IMR-90 (cell line): Measurements from ENCODE around the gene TMC1. TPM values are rescaled to one million over a fixed set of nuclear protein-coding genes. Genes with fewer than 3 reads are reported as not detected.

Experiments
- ATAC-seq: fragments of 200-7000 bp; cut with Tn5 transposase; 2 replicates; pipeline ENCODE4 v1.9.1; 2020; ENCODE audit warnings: low read depth, mild to moderate bottlenecking, moderate library complexity
- BruUV-seq: library from RNA; stranded (reverse); fragments of 400-500 nt; replicated peaks from 2 replicates; lab custom pipeline; 2021; lab: Mats Ljungman, UMichigan
- CTCF ChIA-PET: fragments of 300-600 bp; formaldehyde crosslinking; extraction: SDS; loops from one replicate; lab custom pipeline; 2021; ENCODE audit warnings: antibody characterized with exemption; lab: Yijun Ruan, JAX
- POLR2A ChIA-PET: fragments of 300-600 bp; sonication (Branson Sonifier 250); formaldehyde crosslinking; loops from one replicate; lab custom pipeline; 2022; ENCODE audit warnings: antibody characterized with exemption; ENCODE audit not compliant: unreplicated experiment; lab: Charles Lee
- DNase-seq: peaks from one replicate; pipeline ENCODE4 v3.0.0; 2013
- H2AFZ ChIP-seq: replicated peaks from 2 replicates; pipeline ENCODE3; 2013; ENCODE audit warnings: low read length, mild to moderate bottlenecking; ENCODE audit not compliant: poor library complexity
- H2AK5ac ChIP-seq: 2 replicates; pipeline ENCODE4 v1.6.1; 2013; ENCODE audit warnings: low read depth, low read length, inconsistent platforms
- H2AK9ac ChIP-seq: replicated peaks from 2 replicates; pipeline ENCODE3; 2013; ENCODE audit warnings: mild to moderate bottlenecking, low read depth, low read length, moderate library complexity; ENCODE audit not compliant: poor library complexity
- H2BK120ac ChIP-seq: 2 replicates; pipeline ENCODE4 v1.6.1; 2013; ENCODE audit warnings: low read depth, low read length, inconsistent platforms
- H2BK15ac ChIP-seq: 3 replicates; pipeline ENCODE4 v1.6.1; 2013; ENCODE audit warnings: low read depth, low read length, inconsistent platforms
- H2BK20ac ChIP-seq: 2 replicates; pipeline ENCODE4 v1.6.1; 2013; ENCODE audit warnings: low read depth, mild to moderate bottlenecking, inconsistent platforms, low read length, moderate library complexity
- H2BK5ac ChIP-seq: 2 replicates; pipeline ENCODE4 v1.6.1; 2013; ENCODE audit warnings: mild to moderate bottlenecking, low read depth, low read length, inconsistent platforms; ENCODE audit not compliant: poor library complexity, severe bottlenecking
- H3K14ac ChIP-seq: replicated peaks from 2 replicates; pipeline ENCODE4 v1.6.1; 2013; ENCODE audit warnings: low read depth, low read length, inconsistent platforms
- H3K18ac ChIP-seq: 2 replicates; pipeline ENCODE4 v1.6.1; 2013; ENCODE audit warnings: low read depth, low read length, control low read depth
- H3K23ac ChIP-seq: 2 replicates; pipeline ENCODE4 v1.6.1; 2013; ENCODE audit warnings: low read depth, low read length, inconsistent platforms
- H3K27ac ChIP-seq: 2 replicates; pipeline ENCODE4 v1.5.1; 2013; ENCODE audit warnings: mild to moderate bottlenecking, control low read depth, low read length; ENCODE audit not compliant: insufficient read depth
- H3K27me3 ChIP-seq: 2 replicates; pipeline ENCODE4 v1.6.1; 2013; ENCODE audit warnings: low read length; ENCODE audit not compliant: control insufficient read depth, insufficient read depth
- H3K36me3 ChIP-seq: 2 replicates; pipeline ENCODE4 v1.6.1; 2013; ENCODE audit warnings: low read length, mixed read lengths; ENCODE audit not compliant: control insufficient read depth, insufficient read depth
- H3K4ac ChIP-seq: 2 replicates; pipeline ENCODE4 v1.6.1; 2013; ENCODE audit warnings: low read depth, low read length, inconsistent platforms
- H3K4me1 ChIP-seq: 2 replicates; pipeline ENCODE4 v1.6.1; 2013; ENCODE audit warnings: low read length, mixed read lengths; ENCODE audit not compliant: control insufficient read depth, insufficient read depth
- H3K4me2 ChIP-seq: 2 replicates; pipeline ENCODE4 v1.6.1; 2013; ENCODE audit warnings: low read depth, mild to moderate bottlenecking, control low read depth, low read length, moderate library complexity
- H3K4me3 ChIP-seq: 2 replicates; pipeline ENCODE4 v1.5.1; 2013; ENCODE audit warnings: low read depth, mild to moderate bottlenecking, control low read depth, low read length, moderate library complexity; ENCODE audit not compliant: insufficient read depth
- H3K56ac ChIP-seq: 2 replicates; pipeline ENCODE4 v1.6.1; 2013; ENCODE audit warnings: low read length, inconsistent platforms; ENCODE audit not compliant: insufficient read depth; ENCODE audit errors: extremely low read depth
- H3K79me1 ChIP-seq, 2 experiments: 2 replicates each; pipeline ENCODE4 v1.6.1; 2013; ENCODE audit warnings: low read length in 2 of 2, inconsistent platforms in 1 of 2, low read depth in 1 of 2
- H3K9ac ChIP-seq: 2 replicates; pipeline ENCODE4 v1.6.1; 2013; ENCODE audit warnings: low read depth, low read length, control low read depth
- H3K9me1 ChIP-seq: 2 replicates; pipeline ENCODE4 v1.6.1; 2013; ENCODE audit warnings: low read length, inconsistent platforms; ENCODE audit not compliant: insufficient read depth
- H3K9me3 ChIP-seq: 2 replicates; pipeline ENCODE4 v1.6.1; 2013; ENCODE audit warnings: low read length; ENCODE audit not compliant: control insufficient read depth, insufficient read depth
- H4K20me1 ChIP-seq: 2 replicates; pipeline ENCODE4 v1.6.1; 2013; ENCODE audit warnings: low read length, inconsistent platforms; ENCODE audit not compliant: insufficient read depth
- H4K5ac ChIP-seq: 2 replicates; pipeline ENCODE4 v1.6.1; 2013; ENCODE audit warnings: mild to moderate bottlenecking, low read depth, low read length, control low read depth
- H4K8ac ChIP-seq, 2 experiments: 2 replicates each; pipeline ENCODE4 v1.6.1; 2013; ENCODE audit warnings: low read depth in 2 of 2, low read length in 2 of 2, control low read depth in 1 of 2, inconsistent platforms in 1 of 2
- H4K91ac ChIP-seq: 2 replicates; pipeline ENCODE4 v1.6.1; 2013; ENCODE audit warnings: low read depth, low read length, inconsistent platforms; ENCODE audit not compliant: insufficient read depth
- FOS ChIP-seq: fragments of 150-350 bp; IDR thresholded peaks from 2 replicates; pipeline ENCODE4 v1.6.1; 2016; ENCODE audit warnings: low read depth, low read length
- MAFK ChIP-seq: IDR thresholded peaks from 2 replicates; pipeline ENCODE4 v1.6.1; 2012; ENCODE audit warnings: low read depth, low read length, improper control_type of control experiment
- MXI1 ChIP-seq: IDR thresholded peaks from 2 replicates; pipeline ENCODE4 v1.6.1; 2012; ENCODE audit warnings: low read depth, mild to moderate bottlenecking, low read length, moderate library complexity, borderline replicate concordance
- NFE2L2 ChIP-seq: fragments of 150-350 bp; IDR thresholded peaks from 2 replicates; pipeline ENCODE4 v1.6.1; 2016; ENCODE audit warnings: low read depth, mild to moderate bottlenecking, low read length
- POLR2A ChIP-seq: IDR thresholded peaks from 2 replicates; pipeline ENCODE4 v1.6.1; 2012; ENCODE audit warnings: mild to moderate bottlenecking, low read depth, low read length
- RAD21 ChIP-seq: IDR thresholded peaks from 2 replicates; pipeline ENCODE4 v1.6.1; 2012; ENCODE audit warnings: low read length, improper control_type of control experiment
- WGBS, 2 experiments: methylation state at CpG; one replicate each; pipeline versions ENCODE4 v1.1.5 to v1.1.7; 2013; ENCODE audit warnings: missing lambda C conversion rate in 2 of 2; ENCODE audit not compliant: insufficient read length in 1 of 2; ENCODE audit errors: extremely low coverage in 2 of 2; 5-methylcytosine and 5-hydroxymethylcytosine counted together
- dilution Hi-C: fragments of 300-500 bp; cut with HindIII; formaldehyde crosslinking; loops from one replicate; pipeline ENCODE4 v1.14.3; 2018; ENCODE audit warnings: low sequenced_read_pairs; ENCODE audit not compliant: unreplicated experiment
- in situ Hi-C: fragments of 300-500 bp; cut with MboI; formaldehyde crosslinking; loops from 3 replicates; pipeline ENCODE4 v1.14.3; 2019; ENCODE audit warnings: low sequenced_read_pairs, inconsistent platforms, mixed read lengths
- intact Hi-C: fragments of 100-400 bp; cut with micrococcal nuclease; formaldehyde crosslinking; loops from 2 replicates; pipeline ENCODE4 v1.10.0; 2022
- polyA plus RNA-seq, 3 experiments: library from polyadenylated mRNA; depleted of rRNA; stranded (reverse); fragments of >200 nt; gene quantifications; 2 replicates each; pipeline ENCODE4 v1.2.3, GENCODE V29; 2012; ENCODE audit warnings: low replicate concordance in 1 of 3
- total RNA-seq: library from RNA; depleted of rRNA; stranded (reverse); fragments of >200 nt; gene quantifications from 2 replicates; pipeline ENCODE4 v1.2.3, GENCODE V29; 2012
- TF ChIP-seq, protein P1 (sequence below): conservative IDR thresholded peaks from 2 replicates; pipeline ENCODE4 v1.5.1; 2012; ENCODE audit warnings: mild to moderate bottlenecking, low read depth, low read length, improper control_type of control experiment

Gene TMC1
- total and polyA plus RNA-seq, 2 of the 4 experiments (the other 2 are of a cell fraction), result not detected

DNA sequence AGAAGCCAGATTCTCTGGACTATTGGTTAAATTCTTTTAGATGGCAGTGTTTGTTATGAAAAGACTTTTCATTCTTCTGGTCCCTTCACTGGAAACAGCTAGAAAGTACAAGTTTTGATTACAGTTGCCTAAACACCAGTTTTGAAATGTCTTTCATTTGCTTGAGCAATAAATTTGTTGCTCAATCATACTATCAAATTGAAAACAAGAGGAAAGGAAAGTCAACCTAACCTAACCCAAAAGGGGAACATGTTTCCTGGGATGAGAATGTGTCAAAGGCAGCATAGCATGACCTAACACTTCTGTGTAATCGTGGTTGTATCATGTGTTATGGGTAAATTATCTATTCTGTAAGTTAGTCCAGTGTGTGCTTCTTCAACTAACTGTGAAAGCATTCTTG lies 213.2 kb downstream of the TMC1 start:
- no peak overlapping the region for H4K91ac ChIP-seq
- no peak overlapping the region for H3K18ac ChIP-seq
- H3K14ac ChIP-seq, result no peak overlapping the region
- POLR2A ChIA-PET, result no interaction called here
- CTCF ChIA-PET, result no interaction called here
- H3K9me3 ChIP-seq, result no peaks in the 10 kb centered on the region
- H3K4me1 ChIP-seq, result no peaks in the 10 kb centered on the region
- H3K56ac ChIP-seq, result no peak overlapping the region
- H3K4ac ChIP-seq, result no peak overlapping the region
- DNase-seq (no peak), ATAC-seq (no peak)
- BruUV-seq, result no TSS peak
- H2BK20ac ChIP-seq, result no peak overlapping the region
- H3K4me3 ChIP-seq, result no peak overlapping the region
- in situ Hi-C loops (no loop called here), dilution Hi-C loops (no loop called here), intact Hi-C loops (no loop called here)
- no CpG with 5 or more reads among the region's 1 CpG for WGBS, 2 experiments
- no peak overlapping the region for H2BK5ac ChIP-seq
- no peaks in the 10 kb centered on the region for H3K9me1 ChIP-seq
- H3K36me3 ChIP-seq, result no peaks in the 10 kb centered on the region
- H2AK9ac ChIP-seq, result no peak overlapping the region
- H2AFZ ChIP-seq, result no peak overlapping the region
- no peak overlapping the region for H4K5ac ChIP-seq
- TF ChIP-seq FOS, result no peak
- TF ChIP-seq, protein P1, sequence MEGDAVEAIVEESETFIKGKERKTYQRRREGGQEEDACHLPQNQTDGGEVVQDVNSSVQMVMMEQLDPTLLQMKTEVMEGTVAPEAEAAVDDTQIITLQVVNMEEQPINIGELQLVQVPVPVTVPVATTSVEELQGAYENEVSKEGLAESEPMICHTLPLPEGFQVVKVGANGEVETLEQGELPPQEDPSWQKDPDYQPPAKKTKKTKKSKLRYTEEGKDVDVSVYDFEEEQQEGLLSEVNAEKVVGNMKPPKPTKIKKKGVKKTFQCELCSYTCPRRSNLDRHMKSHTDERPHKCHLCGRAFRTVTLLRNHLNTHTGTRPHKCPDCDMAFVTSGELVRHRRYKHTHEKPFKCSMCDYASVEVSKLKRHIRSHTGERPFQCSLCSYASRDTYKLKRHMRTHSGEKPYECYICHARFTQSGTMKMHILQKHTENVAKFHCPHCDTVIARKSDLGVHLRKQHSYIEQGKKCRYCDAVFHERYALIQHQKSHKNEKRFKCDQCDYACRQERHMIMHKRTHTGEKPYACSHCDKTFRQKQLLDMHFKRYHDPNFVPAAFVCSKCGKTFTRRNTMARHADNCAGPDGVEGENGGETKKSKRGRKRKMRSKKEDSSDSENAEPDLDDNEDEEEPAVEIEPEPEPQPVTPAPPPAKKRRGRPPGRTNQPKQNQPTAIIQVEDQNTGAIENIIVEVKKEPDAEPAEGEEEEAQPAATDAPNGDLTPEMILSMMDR, result no peak
- no peak for TF ChIP-seq MXI1
- TF ChIP-seq NFE2L2, result no peak
- TF ChIP-seq MAFK, result no peak
- TF ChIP-seq POLR2A, result no peak
- TF ChIP-seq RAD21, result no peak
- H3K27me3 ChIP-seq, result 0 out of 2 replicates have a peak, but pooled peaks cover 1% of the 10 kb centered on the region
- no peak overlapping the region for H2BK120ac ChIP-seq
- no peaks in the 10 kb centered on the region for H3K79me1 ChIP-seq
- H3K4me2 ChIP-seq, result no peak overlapping the region
- no peak overlapping the region for H2BK15ac ChIP-seq
- H3K9ac ChIP-seq, result no peak overlapping the region
- H4K20me1 ChIP-seq, result no peaks in the 10 kb centered on the region
- no peak overlapping the region for H4K8ac ChIP-seq
- H3K23ac ChIP-seq, result no peak overlapping the region
- no peak overlapping the region for H3K27ac ChIP-seq
- H2AK5ac ChIP-seq, result no peak overlapping the region
